WTC11 (cell line): ENCODE results near the gene MACC1. TPM values are rescaled to one million over a fixed set of nuclear protein-coding genes. Genes with fewer than 3 reads are reported as not detected.

Experiments used
- ATAC-seq: fragments of 200-7000 bp; cut with Tn5 transposase; 2 replicates; pipeline ENCODE4 v1.10.0; 2021; ENCODE audit warnings: mild to moderate bottlenecking, moderate library complexity
- CTCF ChIA-PET: fragments of 300-600 bp; sonication (Branson Sonifier 250); formaldehyde crosslinking; loops from one replicate; lab custom pipeline; 2021; ENCODE audit warnings: antibody characterized with exemption; lab: Charles Lee
- POLR2A ChIA-PET: fragments of 350-600 bp; sonication (Branson Sonifier 250); formaldehyde crosslinking; loops from one replicate; lab custom pipeline; 2021; ENCODE audit warnings: antibody characterized with exemption; lab: Charles Lee
- DNase-seq: peaks from one replicate; pipeline ENCODE4 v3.0.0; 2021; ENCODE audit warnings: low spot score
- H3K27ac Mint-ChIP-seq: 2 replicates; pipeline ENCODE4 v1.8.0; 2021; ENCODE audit warnings: mixed read lengths
- H3K27me3 Mint-ChIP-seq: 2 replicates; pipeline ENCODE4 v1.8.0; 2021; ENCODE audit warnings: low read depth, mild to moderate bottlenecking, moderate library complexity, mixed read lengths
- H3K36me3 Mint-ChIP-seq: 2 replicates; pipeline ENCODE4 v1.8.0; 2021; ENCODE audit warnings: mixed read lengths
- H3K4me1 Mint-ChIP-seq: 2 replicates; pipeline ENCODE4 v1.8.0; 2022; ENCODE audit warnings: mixed read lengths
- H3K4me3 Mint-ChIP-seq: 2 replicates; pipeline ENCODE4 v1.8.0; 2021; ENCODE audit warnings: mild to moderate bottlenecking, moderate library complexity, mixed read lengths
- H3K9me3 Mint-ChIP-seq: 2 replicates; pipeline ENCODE4 v1.8.0; 2021; ENCODE audit warnings: mixed read lengths
- AFF4 ChIP-seq: sonication (generic); formaldehyde crosslinking; IDR thresholded peaks from 2 replicates; pipeline ENCODE4 v1.8.1; 2023; ENCODE audit warnings: mild to moderate bottlenecking, missing genetic modification reagents, borderline replicate concordance
- ATF1 ChIP-seq: sonication (generic); formaldehyde crosslinking; IDR thresholded peaks from 2 replicates; pipeline ENCODE4 v1.8.1; 2023; ENCODE audit warnings: mild to moderate bottlenecking, moderate library complexity, missing genetic modification reagents
- ATF3 ChIP-seq: sonication (generic); formaldehyde crosslinking; conservative IDR thresholded peaks from 2 replicates; pipeline ENCODE4 v1.8.1; 2022; ENCODE audit warnings: mild to moderate bottlenecking, missing genetic modification reagents
- CREM ChIP-seq: sonication (generic); formaldehyde crosslinking; IDR thresholded peaks from 2 replicates; pipeline ENCODE4 v1.8.1; 2022; ENCODE audit warnings: mild to moderate bottlenecking, missing genetic modification reagents, moderate library complexity
- CTCF ChIP-seq: fragments of 200-600 bp; IDR thresholded peaks from 2 replicates; pipeline ENCODE4 v1.8.0; 2022; ENCODE audit warnings: antibody characterized with exemption
- ERG ChIP-seq: fragments of 250-450 bp; sonication (Bioruptor Pico); IDR thresholded peaks from 2 replicates; pipeline ENCODE4 v1.8.0; 2021; ENCODE audit warnings: mild to moderate bottlenecking
- FOXK1 ChIP-seq: sonication (generic); formaldehyde crosslinking; IDR thresholded peaks from 2 replicates; pipeline ENCODE4 v1.8.0; 2022; ENCODE audit warnings: mild to moderate bottlenecking, moderate library complexity, missing genetic modification reagents
- HMGA2 ChIP-seq: fragments of 250-450 bp; sonication (Bioruptor Pico); IDR thresholded peaks from 2 replicates; pipeline ENCODE4 v1.4.0; 2021; ENCODE audit warnings: mild to moderate bottlenecking, moderate library complexity
- IRF1 ChIP-seq: sonication (generic); formaldehyde crosslinking; IDR thresholded peaks from 2 replicates; pipeline ENCODE4 v1.8.0; 2023; ENCODE audit warnings: missing genetic modification reagents
- KAT7 ChIP-seq: sonication (generic); formaldehyde crosslinking; IDR thresholded peaks from 2 replicates; pipeline ENCODE4 v1.8.1; 2023; ENCODE audit warnings: missing genetic modification reagents, mild to moderate bottlenecking, borderline replicate concordance
- MLX ChIP-seq: sonication (generic); formaldehyde crosslinking; IDR thresholded peaks from 2 replicates; pipeline ENCODE4 v1.8.1; 2023; ENCODE audit warnings: mild to moderate bottlenecking, missing genetic modification reagents, moderate library complexity
- NR3C1 ChIP-seq: sonication (generic); formaldehyde crosslinking; conservative IDR thresholded peaks from 2 replicates; pipeline ENCODE4 v1.8.1; 2023; ENCODE audit warnings: low read depth, mild to moderate bottlenecking, missing genetic modification reagents
- PRRX2 ChIP-seq: fragments of 250-450 bp; sonication (Bioruptor Pico); IDR thresholded peaks from 2 replicates; pipeline ENCODE4 v1.8.0; 2021; ENCODE audit warnings: mild to moderate bottlenecking
- RORB ChIP-seq: fragments of 250-450 bp; sonication (Bioruptor Pico); IDR thresholded peaks from 2 replicates; pipeline ENCODE4 v1.9.0; 2021; ENCODE audit warnings: mild to moderate bottlenecking
- SMAD3 ChIP-seq: sonication (generic); formaldehyde crosslinking; IDR thresholded peaks from 2 replicates; pipeline ENCODE4 v1.8.0; 2022; ENCODE audit warnings: missing genetic modification reagents, mild to moderate bottlenecking, borderline replicate concordance
- TEAD4 ChIP-seq: sonication (generic); formaldehyde crosslinking; IDR thresholded peaks from 2 replicates; pipeline ENCODE4 v1.8.0; 2022; ENCODE audit warnings: mild to moderate bottlenecking, missing genetic modification reagents
- USF1 ChIP-seq: sonication (generic); formaldehyde crosslinking; IDR thresholded peaks from 2 replicates; pipeline ENCODE4 v1.8.0; 2022; ENCODE audit warnings: mild to moderate bottlenecking, missing genetic modification reagents
- ZNF121 ChIP-seq: sonication (generic); formaldehyde crosslinking; IDR thresholded peaks from 2 replicates; pipeline ENCODE4 v1.8.0; 2023; ENCODE audit warnings: missing genetic modification reagents
- ZNF219 ChIP-seq: sonication (generic); formaldehyde crosslinking; IDR thresholded peaks from 2 replicates; pipeline ENCODE4 v1.8.0; 2023; ENCODE audit warnings: missing genetic modification reagents, mild to moderate bottlenecking, borderline replicate concordance
- ZNF396 ChIP-seq: fragments of 250-450 bp; sonication (Bioruptor Pico); IDR thresholded peaks from 2 replicates; pipeline ENCODE4 v1.8.0; 2021; ENCODE audit warnings: mild to moderate bottlenecking, moderate library complexity, borderline replicate concordance
- total RNA-seq: library from RNA; stranded (reverse); gene quantifications from 3 replicates; pipeline ENCODE4 v1.2.3, GENCODE V29; 2021

Gene MACC1
- total RNA-seq, 1 experiment from 2014 or later, result 14.6 TPM

- no peaks in the 10 kb centered on the region for H3K27me3 Mint-ChIP-seq
- no peaks in the 10 kb centered on the region for H3K36me3 Mint-ChIP-seq
- H3K9me3 Mint-ChIP-seq, result no peaks in the 10 kb centered on the region
- ATAC-seq, result no peak
- DNase-seq, result no peak
- no peak overlapping the region for H3K27ac Mint-ChIP-seq
- no peak overlapping the region for H3K4me3 Mint-ChIP-seq
- ChIA-PET CTCF (no interaction called here), POLR2A (no interaction called here)
- peaks cover 7% of the 10 kb centered on the region for H3K4me1 Mint-ChIP-seq
- TF ChIP-seq SMAD3 (CRISPR knock-in tag) (no peak), ATF1 (CRISPR knock-in tag) (no peak), PRRX2 (CRISPR knock-in tag) (no peak), RORB (CRISPR knock-in tag) (no peak), ZNF121 (no peak), NR3C1 (CRISPR knock-in tag) (no peak), CTCF (no peak), ERG (CRISPR knock-in tag) (no peak), IRF1 (no peak), AFF4 (CRISPR knock-in tag) (no peak), KAT7 (no peak), FOXK1 (CRISPR knock-in tag) (no peak), CREM (CRISPR knock-in tag) (no peak), ZNF219 (no peak), ATF3 (CRISPR knock-in tag) (no peak)
- TF ChIP-seq, all 79 proteins: peak for 0
Measured at GRCh38 chr7:20232848-20233247, 15.7 kb upstream of the MACC1 start.

GRCh38 chr7:20229646-20230500, 12.7 kb upstream of the MACC1 start:
- no peaks in the 10 kb centered on the region for H3K36me3 Mint-ChIP-seq
- CTCF ChIA-PET, result no interaction called here
- TF ChIP-seq KAT7, result no peak
- TF ChIP-seq HMGA2 (CRISPR knock-in tag), result no peak
- no peak for TF ChIP-seq USF1
- TF ChIP-seq TEAD4 (CRISPR knock-in tag), result no peak
- no peak for TF ChIP-seq MLX (CRISPR knock-in tag)
- TF ChIP-seq ZNF396 (CRISPR knock-in tag), result no peak
- no peak for TF ChIP-seq CTCF

More at GRCh38 chr7:20229646-20230500, 12.7 kb upstream of the MACC1 start:
- POLR2A ChIA-PET, result no interaction called here
- H3K4me1 Mint-ChIP-seq, result no peaks in the 10 kb centered on the region
- H3K4me3 Mint-ChIP-seq, result no peak overlapping the region
- DNase-seq, result no peak
- ATAC-seq, result no peak
- no peak overlapping the region for H3K27ac Mint-ChIP-seq
- H3K27me3 Mint-ChIP-seq, result no peaks in the 10 kb centered on the region
- no peaks in the 10 kb centered on the region for H3K9me3 Mint-ChIP-seq
